CD4-positive, CD25-positive, alpha-beta regulatory T cell (primary cell): ENCODE data around the gene TMA7. TPM values are rescaled to one million over a fixed set of nuclear protein-coding genes. Genes with fewer than 3 reads are reported as not detected.

Experiments
- ATAC-seq, 2 donors: fragments of 150-1000 bp; cut with Tn5 transposase; one replicate each; pipeline ENCODE4 v1.10.0; 2021; ENCODE audit warnings: low read depth in 2 of 2, moderate number of reproducible peaks in 2 of 2, moderate library complexity in 1 of 2
- DNase-seq, 3 donors: peaks; one replicate each; pipeline versions ENCODE4 v3.0.0 to v3.0.0-alpha.2; 2012 to 2022; ENCODE audit warnings: mixed read lengths in 1 of 3
- H3K27ac ChIP-seq: one replicate; pipeline ENCODE4 v1.7.0; 2013; ENCODE audit warnings: mild to moderate bottlenecking, low read length; ENCODE audit not compliant: insufficient read depth, poor library complexity, severe bottlenecking
- H3K27me3 ChIP-seq: one replicate; pipeline ENCODE4 v1.7.0; 2013; ENCODE audit warnings: low read length; ENCODE audit not compliant: control insufficient read depth, insufficient read depth
- H3K36me3 ChIP-seq: one replicate; pipeline ENCODE4 v1.7.0; 2013; ENCODE audit warnings: mild to moderate bottlenecking, low read length, moderate library complexity; ENCODE audit not compliant: control insufficient read depth, insufficient read depth
- H3K4me1 ChIP-seq: 2 replicates; pipeline ENCODE4 v1.7.0; 2013; ENCODE audit warnings: mild to moderate bottlenecking, low read length; ENCODE audit not compliant: insufficient read depth, control insufficient read depth, poor library complexity, severe bottlenecking
- H3K4me3 ChIP-seq: one replicate; pipeline ENCODE4 v1.7.0; 2013; ENCODE audit warnings: low read depth, mild to moderate bottlenecking, low read length, moderate library complexity
- H3K9me3 ChIP-seq, 2 experiments: 1 replicate in 1 of 2; 2 replicates in 1 of 2; pipeline ENCODE4 v1.7.0; 2013; ENCODE audit warnings: low read length in 2 of 2, mild to moderate bottlenecking in 1 of 2, moderate library complexity in 1 of 2; ENCODE audit not compliant: control insufficient read depth in 2 of 2
- H3K27ac Mint-ChIP-seq, 3 donors: one replicate each; pipeline ENCODE4 v1.8.0; 2020 to 2022; ENCODE audit warnings: mild to moderate bottlenecking in 3 of 3, mixed read lengths in 3 of 3, moderate library complexity in 2 of 3
- H3K27me3 Mint-ChIP-seq: one replicate; pipeline ENCODE4 v1.8.0; 2022; ENCODE audit warnings: mild to moderate bottlenecking, mixed read lengths
- H3K36me3 Mint-ChIP-seq: one replicate; pipeline ENCODE4 v1.8.0; 2020; ENCODE audit warnings: mixed read lengths
- H3K4me1 Mint-ChIP-seq, 4 donors: one replicate each; pipeline ENCODE4 v1.8.0; 2020 to 2022; ENCODE audit warnings: mixed read lengths in 4 of 4, mild to moderate bottlenecking in 1 of 4
- H3K4me3 Mint-ChIP-seq, 4 donors: one replicate each; pipeline ENCODE4 v1.8.0; 2020 to 2022; ENCODE audit warnings: mild to moderate bottlenecking in 4 of 4, mixed read lengths in 4 of 4, moderate library complexity in 3 of 4
- H3K9me3 Mint-ChIP-seq, 7 donors: one replicate each; pipeline ENCODE4 v1.8.0; 2020 to 2022; ENCODE audit warnings: mixed read lengths in 7 of 7, mild to moderate bottlenecking in 3 of 7, moderate library complexity in 2 of 7
- polyA plus RNA-seq, 4 donors: library from polyadenylated mRNA; unstranded; fragments of 300-500 nt; fragmentation: Illumina TruSeq; gene quantifications; one replicate each; pipeline ENCODE4 v1.2.3, GENCODE V29; 2021
- total RNA-seq: library from RNA; stranded (reverse); gene quantifications from one replicate; pipeline ENCODE4 v1.2.3, GENCODE V29; 2022

TMA7 gene
- total RNA-seq (248 TPM), polyA plus RNA-seq (100 to 1,000 TPM; 664 to 743 (median 695) TPM)

- Mint-ChIP-seq H3K4me1 (peaks cover 11 to 51% (median 15%) of the 10 kb centered on the region in 4 donors), H3K4me3 (peak within 1 kb of the TSS in 3 of 4 donors; percentile 92 to 96 (median 96)), H3K9me3 (peaks cover 0 to 4% (median 0%) of the 10 kb centered on the region in 7 donors), H3K36me3 (peaks cover 6% of the 10 kb centered on the region), H3K27ac (peak within 1 kb of the TSS; percentile 91 to 99 (median 91)), H3K27me3 (no peaks in the 10 kb centered on the region)
- Histone ChIP-seq H3K9me3 (no peaks in the 10 kb centered on the region), H3K4me1 (peaks cover 37% of the 10 kb centered on the region), H3K27ac (peak within 1 kb of the TSS; percentile 90), H3K27me3 (no peaks in the 10 kb centered on the region), H3K4me3 (peak within 1 kb of the TSS; percentile 93), H3K36me3 (peaks cover 25% of the 10 kb centered on the region)
- DNase-seq, result peak; percentile 97 to 99 (median 98)
- peak; percentile 96 to 97 for ATAC-seq
Observed at GRCh38 chr3:48439820-48440589, at the start of gene TMA7, which contains the start of gene CCDC51. TMA7 (plus strand) TSS chr3:48440257; CDS start chr3:48440297, 40 bp downstream. CCDC51 (minus strand) TSS chr3:48440119; CDS start chr3:48435128, 4,991 bp downstream.

DNA sequence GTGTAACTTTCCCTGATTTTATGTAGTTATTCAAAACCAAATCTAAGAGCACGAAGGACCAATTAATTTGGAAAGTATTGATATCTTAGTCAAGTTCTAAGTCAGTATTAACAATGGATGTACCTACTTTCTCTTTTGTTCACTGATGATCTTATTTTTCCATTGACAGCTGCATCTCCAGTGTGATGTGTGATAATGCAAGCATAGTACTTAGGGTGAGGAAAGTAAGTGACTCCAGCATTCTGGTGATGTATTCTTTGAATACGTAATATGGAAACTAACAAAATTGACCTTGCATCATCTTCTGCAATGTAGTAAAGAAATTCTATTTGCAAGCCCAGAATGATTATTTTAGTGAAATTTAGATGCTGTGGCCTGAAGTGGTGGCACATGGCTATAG lies 45.7 kb upstream of the TMA7 start:
- Histone ChIP-seq H3K4me3 (no peak overlapping the region), H3K27ac (no peak overlapping the region), H3K36me3 (no peaks in the 10 kb centered on the region), H3K4me1 (no peaks in the 10 kb centered on the region), H3K9me3 (no peaks in the 10 kb centered on the region), H3K27me3 (peaks cover 6% of the 10 kb centered on the region)
- H3K27me3 Mint-ChIP-seq, result peaks cover 13% of the 10 kb centered on the region
- no peaks in the 10 kb centered on the region for H3K36me3 Mint-ChIP-seq
- no peak overlapping the region for H3K27ac Mint-ChIP-seq
- peaks cover 0 to 1% (median 0%) of the 10 kb centered on the region in 4 donors for H3K4me1 Mint-ChIP-seq
- H3K9me3 Mint-ChIP-seq, result no peaks in the 10 kb centered on the region
- DNase-seq (no peak), ATAC-seq (no peak)
- no peak overlapping the region for H3K4me3 Mint-ChIP-seq

GRCh38 chr3:48395714-48396113 lies 44.3 kb upstream of the TMA7 start:
- H3K27me3 Mint-ChIP-seq, result peaks cover 15% of the 10 kb centered on the region
- ATAC-seq, result no peak
- Histone ChIP-seq H3K9me3 (no peaks in the 10 kb centered on the region), H3K4me3 (no peak overlapping the region), H3K36me3 (no peaks in the 10 kb centered on the region), H3K4me1 (no peaks in the 10 kb centered on the region), H3K27me3 (peaks cover 6% of the 10 kb centered on the region), H3K27ac (no peak overlapping the region)
- DNase-seq, result no peak
- H3K27ac Mint-ChIP-seq, result no peak overlapping the region
- H3K9me3 Mint-ChIP-seq, result peaks cover 0 to 1% (median 0%) of the 10 kb centered on the region in 7 donors
- H3K36me3 Mint-ChIP-seq, result no peaks in the 10 kb centered on the region
- H3K4me3 Mint-ChIP-seq, result no peak overlapping the region
- peaks cover 0 to 1% (median 0%) of the 10 kb centered on the region in 4 donors for H3K4me1 Mint-ChIP-seq

GRCh38 chr3:48397767-48398681 lies 42.0 kb upstream of the TMA7 start:
- peaks cover 3% of the 10 kb centered on the region for H3K27me3 ChIP-seq
- H3K4me3 ChIP-seq, result no peak overlapping the region
- no peak overlapping the region for H3K27ac ChIP-seq
- Mint-ChIP-seq H3K27ac (peak overlapping the region in 1 of 3 donors; percentile 46), H3K4me3 (no peak overlapping the region), H3K36me3 (no peaks in the 10 kb centered on the region), H3K4me1 (peaks cover 0 to 4% (median 0%) of the 10 kb centered on the region in 4 donors), H3K27me3 (peaks cover 21% of the 10 kb centered on the region), H3K9me3 (peaks cover 0 to 1% (median 0%) of the 10 kb centered on the region in 7 donors)
- H3K4me1 ChIP-seq, result no peaks in the 10 kb centered on the region
- H3K9me3 ChIP-seq, result no peaks in the 10 kb centered on the region
- ATAC-seq, result no peak
- DNase-seq, result no peak
- no peaks in the 10 kb centered on the region for H3K36me3 ChIP-seq

- Histone ChIP-seq H3K36me3 (no peaks in the 10 kb centered on the region), H3K9me3 (no peaks in the 10 kb centered on the region), H3K4me1 (no peaks in the 10 kb centered on the region), H3K4me3 (no peak overlapping the region), H3K27me3 (peaks cover 3% of the 10 kb centered on the region), H3K27ac (no peak overlapping the region)
- no peak overlapping the region for H3K4me3 Mint-ChIP-seq
- no peak for ATAC-seq
- peaks cover 0 to 4% (median 0%) of the 10 kb centered on the region in 4 donors for H3K4me1 Mint-ChIP-seq
- peaks cover 21% of the 10 kb centered on the region for H3K27me3 Mint-ChIP-seq
- no peak overlapping the region for H3K27ac Mint-ChIP-seq
- H3K9me3 Mint-ChIP-seq, result peaks cover 0 to 1% (median 0%) of the 10 kb centered on the region in 7 donors
- no peaks in the 10 kb centered on the region for H3K36me3 Mint-ChIP-seq
- DNase-seq, result no peak
Observed at GRCh38 chr3:48398701-48399386, 41.2 kb upstream of the TMA7 start.

- Mint-ChIP-seq H3K36me3 (no peaks in the 10 kb centered on the region), H3K27me3 (peaks cover 21% of the 10 kb centered on the region), H3K27ac (no peak overlapping the region), H3K9me3 (peaks cover 0 to 1% (median 0%) of the 10 kb centered on the region in 7 donors), H3K4me1 (peaks cover 0 to 4% (median 0%) of the 10 kb centered on the region in 4 donors), H3K4me3 (no peak overlapping the region)
- H3K27me3 ChIP-seq, result peaks cover 3% of the 10 kb centered on the region
- ATAC-seq (no peak), DNase-seq (no peak)
- no peaks in the 10 kb centered on the region for H3K9me3 ChIP-seq
- H3K27ac ChIP-seq, result no peak overlapping the region
- no peak overlapping the region for H3K4me3 ChIP-seq
- H3K36me3 ChIP-seq, result no peaks in the 10 kb centered on the region
- no peaks in the 10 kb centered on the region for H3K4me1 ChIP-seq
Observed at GRCh38 chr3:48399387-48400172, 40.5 kb upstream of the TMA7 start.
